A673 (cell line): ENCODE data around the gene P4HTM. TPM values are rescaled to one million over a fixed set of nuclear protein-coding genes. Genes with fewer than 3 reads are reported as not detected.
A peak's percentile ranks its signal among the peaks of the same experiment; 100 is the strongest.
"Not testable (repeated sequence)": the region's sequence is repeated elsewhere in the genome, so short reads cannot be mapped to it uniquely, and the experiment has no call there.

Source experiments
- BruUV-seq: library from RNA; stranded (reverse); fragments of 400-500 nt; replicated peaks from 2 replicates; lab custom pipeline; 2021; lab: Mats Ljungman, UMichigan
- CTCF ChIA-PET: fragments of 300-600 bp; sonication (Branson Sonifier 250); formaldehyde crosslinking; loops from one replicate; lab custom pipeline; 2022; ENCODE audit warnings: antibody characterized with exemption; lab: Charles Lee
- POLR2A ChIA-PET: fragments of 300-600 bp; sonication (Branson Sonifier 250); formaldehyde crosslinking; loops from one replicate; lab custom pipeline; 2022; ENCODE audit warnings: antibody characterized with exemption; ENCODE audit not compliant: low non-redundant PET; lab: Charles Lee
- DNase-seq: peaks from one replicate; pipeline ENCODE4 v3.0.0-alpha.2; 2015; ENCODE audit warnings: low spot score
- H3K27ac ChIP-seq: fragments of 200-600 bp; sonication (generic); 2 replicates; pipeline ENCODE4 v1.5.1; 2016; ENCODE audit warnings: mixed run types, low read depth, mild to moderate bottlenecking, mixed read lengths, antibody characterized with exemption, low read length; ENCODE audit not compliant: poor library complexity, severe bottlenecking
- H3K27me3 ChIP-seq: fragments of 200-600 bp; sonication (generic); replicated peaks from 2 replicates; pipeline ENCODE4 v1.6.1; 2017; ENCODE audit warnings: mixed run types, low read depth, mild to moderate bottlenecking, mixed read lengths, antibody characterized with exemption, low read length; ENCODE audit not compliant: insufficient read depth, poor library complexity
- H3K36me3 ChIP-seq: fragments of 200-600 bp; sonication (generic); 2 replicates; pipeline ENCODE4 v1.6.1; 2016; ENCODE audit warnings: mixed run types, mild to moderate bottlenecking, mixed read lengths, antibody characterized with exemption, low read length; ENCODE audit not compliant: insufficient read depth, poor library complexity, severe bottlenecking
- H3K4me1 ChIP-seq: fragments of 200-600 bp; sonication (generic); 2 replicates; pipeline ENCODE4 v1.6.1; 2017; ENCODE audit warnings: mixed run types, mild to moderate bottlenecking, mixed read lengths, antibody characterized with exemption, low read length; ENCODE audit not compliant: insufficient read depth, poor library complexity, severe bottlenecking
- H3K4me3 ChIP-seq: fragments of 200-600 bp; sonication (generic); 2 replicates; pipeline ENCODE4 v1.5.1; 2016; ENCODE audit warnings: low read depth, mixed run types, mild to moderate bottlenecking, mixed read lengths, low read length; ENCODE audit not compliant: poor library complexity, severe bottlenecking
- H3K9me3 ChIP-seq: fragments of 200-600 bp; sonication (generic); 2 replicates; pipeline ENCODE4 v1.6.1; 2016; ENCODE audit warnings: mixed run types, low read depth, mild to moderate bottlenecking, mixed read lengths, antibody characterized with exemption, low read length; ENCODE audit not compliant: poor library complexity, severe bottlenecking
- EZH2 ChIP-seq: fragments of 200-600 bp; sonication (generic); IDR thresholded peaks from 2 replicates; pipeline ENCODE4 v1.6.1; 2017; ENCODE audit warnings: borderline replicate concordance, low read depth, mild to moderate bottlenecking, mixed read lengths, antibody characterized with exemption, low read length; ENCODE audit not compliant: poor library complexity, severe bottlenecking
- intact Hi-C: fragments of 100-400 bp; cut with micrococcal nuclease; formaldehyde crosslinking; loops from one replicate; pipeline ENCODE4 v1.10.0; 2022; ENCODE audit not compliant: unreplicated experiment
- total RNA-seq: library from RNA; stranded (reverse); gene quantifications from 2 replicates; pipeline ENCODE4 v1.2.3, GENCODE V29; 2021
- TF ChIP-seq, protein P1 (sequence below): fragments of 300-800, 200-600 bp; sonication (generic); conservative IDR thresholded peaks from 2 replicates; pipeline ENCODE4 v1.5.1; 2017; ENCODE audit warnings: low read depth, mild to moderate bottlenecking, antibody characterized with exemption, low read length, moderate library complexity, mixed read lengths

P4HTM gene
- total RNA-seq, 1 experiment from 2014 or later = 14.9 TPM

DNA sequence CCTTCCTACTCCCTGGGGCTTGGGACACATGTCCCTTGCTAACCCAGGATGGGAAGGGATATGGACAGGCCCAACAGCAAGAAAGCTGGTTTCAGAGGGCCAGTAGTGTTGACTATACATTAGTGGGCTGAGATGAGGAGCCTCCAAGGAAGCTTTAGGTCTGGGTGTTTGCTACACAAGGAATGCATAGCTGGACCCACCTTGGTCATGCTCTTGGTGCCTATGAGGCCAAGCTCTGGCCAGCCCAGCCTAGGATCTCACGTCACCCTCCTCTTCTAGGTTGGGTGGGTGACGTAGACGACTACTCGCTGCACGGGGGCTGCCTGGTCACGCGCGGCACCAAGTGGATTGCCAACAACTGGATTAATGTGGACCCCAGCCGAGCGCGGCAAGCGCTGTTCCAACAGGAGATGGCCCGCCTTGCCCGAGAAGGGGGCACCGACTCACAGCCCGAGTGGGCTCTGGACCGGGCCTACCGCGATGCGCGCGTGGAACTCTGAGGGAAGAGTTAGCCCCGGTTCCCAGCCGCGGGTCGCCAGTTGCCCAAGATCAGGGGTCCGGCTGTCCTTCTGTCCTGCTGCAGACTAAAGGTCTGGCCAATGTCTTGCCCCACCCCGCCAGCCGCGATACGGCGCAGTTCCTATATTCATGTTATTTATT lies 16.5 kb downstream of the P4HTM start:
- Histone ChIP-seq H3K36me3 (no peaks in the 10 kb centered on the region), H3K9me3 (no peaks in the 10 kb centered on the region), H3K27me3 (no peaks in the 10 kb centered on the region), H3K4me1 (no peaks in the 10 kb centered on the region), H3K27ac (peak overlapping the region; percentile 97), H3K4me3 (peak overlapping the region; percentile 74)
- POLR2A ChIA-PET = interaction anchor here (0.7 to 1.1 kb wide), 2 partner anchors 17 to 19 kb away, joined by 5 to 13 read pairs; partner anchors contain the start of gene P4HTM
- TF ChIP-seq, protein P1, sequence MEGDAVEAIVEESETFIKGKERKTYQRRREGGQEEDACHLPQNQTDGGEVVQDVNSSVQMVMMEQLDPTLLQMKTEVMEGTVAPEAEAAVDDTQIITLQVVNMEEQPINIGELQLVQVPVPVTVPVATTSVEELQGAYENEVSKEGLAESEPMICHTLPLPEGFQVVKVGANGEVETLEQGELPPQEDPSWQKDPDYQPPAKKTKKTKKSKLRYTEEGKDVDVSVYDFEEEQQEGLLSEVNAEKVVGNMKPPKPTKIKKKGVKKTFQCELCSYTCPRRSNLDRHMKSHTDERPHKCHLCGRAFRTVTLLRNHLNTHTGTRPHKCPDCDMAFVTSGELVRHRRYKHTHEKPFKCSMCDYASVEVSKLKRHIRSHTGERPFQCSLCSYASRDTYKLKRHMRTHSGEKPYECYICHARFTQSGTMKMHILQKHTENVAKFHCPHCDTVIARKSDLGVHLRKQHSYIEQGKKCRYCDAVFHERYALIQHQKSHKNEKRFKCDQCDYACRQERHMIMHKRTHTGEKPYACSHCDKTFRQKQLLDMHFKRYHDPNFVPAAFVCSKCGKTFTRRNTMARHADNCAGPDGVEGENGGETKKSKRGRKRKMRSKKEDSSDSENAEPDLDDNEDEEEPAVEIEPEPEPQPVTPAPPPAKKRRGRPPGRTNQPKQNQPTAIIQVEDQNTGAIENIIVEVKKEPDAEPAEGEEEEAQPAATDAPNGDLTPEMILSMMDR = no peak
- TF ChIP-seq EZH2 = no peak
- intact Hi-C loops = no loop called here
- no TSS peak for BruUV-seq
- CTCF ChIA-PET = interaction anchor here (0.5 to 1.9 kb wide), 4 partner anchors 15 to 464 kb away, joined by 4 to 14 read pairs (median 4); partner anchors contain the start of genes DAG1, NDUFAF3 and P4HTM
- no peak for DNase-seq

DNA sequence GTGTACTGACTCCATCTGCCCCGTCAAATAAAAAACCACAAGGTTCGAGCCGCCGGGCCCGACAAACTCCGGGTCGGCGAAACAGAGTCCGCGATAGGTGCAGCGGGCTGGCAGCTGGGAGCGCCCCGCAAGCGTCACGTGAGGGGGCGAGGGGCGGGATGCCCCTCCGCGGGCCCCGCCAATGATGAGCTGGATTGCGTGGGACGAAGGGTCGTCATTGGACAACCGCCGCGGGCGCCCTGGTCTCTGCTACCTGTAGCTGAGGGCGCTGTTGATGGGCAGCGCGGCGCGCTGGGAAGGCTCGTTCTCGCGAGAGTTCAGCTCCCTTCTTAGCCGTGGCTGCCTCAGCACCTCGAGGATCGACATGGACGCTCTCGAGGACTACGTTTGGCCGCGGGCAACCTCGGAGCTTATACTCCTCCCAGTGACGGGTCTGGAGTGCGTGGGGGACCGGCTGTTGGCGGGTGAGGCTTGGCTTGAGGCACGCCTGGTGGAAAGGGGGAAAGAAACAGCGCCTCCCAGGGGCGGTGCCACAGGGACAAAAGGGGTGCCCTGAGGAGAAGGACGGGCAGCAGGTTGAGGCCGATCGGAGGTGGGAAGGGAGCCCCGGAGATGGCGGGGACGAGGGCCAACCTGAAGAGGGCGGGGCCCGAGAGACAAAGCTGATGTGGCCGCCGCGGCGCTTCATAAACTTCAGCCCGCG lies 17.2 kb downstream of the P4HTM start, which contains the start of gene WDR6:
WDR6 (plus strand) TSS at position 324 of the 703 bp plus-strand sequence; CDS start at position 365, 41 bp downstream.
- ChIA-PET POLR2A (interaction anchor here (0.7 to 1.1 kb wide), 2 partner anchors 18 to 19 kb away, joined by 5 to 13 read pairs; partner anchors contain the start of gene P4HTM), CTCF (interaction anchor here (0.5 to 1.9 kb wide), 6 partner anchors 14 to 606 kb away, joined by 3 to 14 read pairs (median 4); partner anchors contain the start of genes DAG1, NDUFAF3 and P4HTM)
- Histone ChIP-seq H3K9me3 (no peaks in the 10 kb centered on the region), H3K27ac (peak within 1 kb of the TSS; percentile 97), H3K27me3 (no peaks in the 10 kb centered on the region), H3K4me3 (peak within 1 kb of the TSS; percentile 74), H3K4me1 (no peaks in the 10 kb centered on the region), H3K36me3 (no peaks in the 10 kb centered on the region)
- DNase-seq = peak; percentile 92
- no peak for TF ChIP-seq EZH2
- TF ChIP-seq, protein P1 = peak; percentile 46
- BruUV-seq = no TSS peak
- intact Hi-C loops = no loop called here

DNA sequence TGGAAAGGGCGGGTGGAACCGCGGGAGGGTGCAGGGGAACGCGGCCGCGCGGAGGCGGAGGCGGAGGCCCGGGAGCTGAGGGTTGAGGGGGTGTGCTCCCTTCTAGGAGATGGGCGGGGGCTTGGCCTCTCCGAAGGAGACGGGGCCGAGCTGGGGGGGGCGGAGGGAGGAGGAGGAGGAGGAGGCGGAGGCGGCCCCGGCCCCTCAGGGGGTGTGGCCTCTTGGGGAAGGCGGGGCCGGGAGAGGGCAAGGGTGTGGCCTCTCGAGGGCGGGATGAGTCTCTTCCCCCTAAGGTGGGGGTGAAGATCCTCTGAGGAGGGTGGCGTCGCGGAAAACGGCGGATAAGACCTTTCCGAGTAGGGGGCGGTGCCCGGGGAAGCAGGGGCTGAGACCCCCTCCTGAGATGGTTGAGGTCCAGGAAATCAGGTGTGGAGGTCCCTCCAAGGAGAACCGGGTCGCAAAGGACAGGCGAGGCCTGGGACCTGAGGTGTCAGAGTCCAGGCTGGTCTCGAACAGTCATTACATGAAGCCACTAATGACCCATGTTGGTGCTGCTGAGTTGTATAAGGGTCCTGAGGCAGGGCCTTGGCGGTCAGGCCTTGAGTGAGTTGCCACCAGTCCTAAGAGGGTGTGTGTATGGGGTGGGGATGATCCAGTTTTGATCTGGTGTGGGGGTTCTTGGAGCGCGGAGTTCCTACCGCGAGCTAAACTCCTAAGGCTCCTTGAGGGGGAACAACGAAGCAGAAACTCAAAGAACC lies 17.9 kb downstream of the P4HTM start:
- Histone ChIP-seq H3K4me3 (peak overlapping the region; percentile 74), H3K27me3 (no peaks in the 10 kb centered on the region), H3K4me1 (no peaks in the 10 kb centered on the region), H3K9me3 (no peaks in the 10 kb centered on the region), H3K27ac (peak overlapping the region; percentile 97), H3K36me3 (no peaks in the 10 kb centered on the region)
- BruUV-seq = no TSS peak
- ChIA-PET POLR2A (interaction anchor here (1.1 kb wide), 1 partner anchor 20 kb away, joined by 13 read pairs; no protein-coding TSS in a partner anchor), CTCF (interaction anchor here (0.6 to 1.9 kb wide), 5 partner anchors 13 to 607 kb away, joined by 3 to 14 read pairs (median 4); partner anchors contain the start of genes NDUFAF3 and P4HTM)
- DNase-seq = peak; percentile 87
- TF ChIP-seq, protein P1 = no peak
- no peak for TF ChIP-seq EZH2
- intact Hi-C loops = no loop called here

DNA sequence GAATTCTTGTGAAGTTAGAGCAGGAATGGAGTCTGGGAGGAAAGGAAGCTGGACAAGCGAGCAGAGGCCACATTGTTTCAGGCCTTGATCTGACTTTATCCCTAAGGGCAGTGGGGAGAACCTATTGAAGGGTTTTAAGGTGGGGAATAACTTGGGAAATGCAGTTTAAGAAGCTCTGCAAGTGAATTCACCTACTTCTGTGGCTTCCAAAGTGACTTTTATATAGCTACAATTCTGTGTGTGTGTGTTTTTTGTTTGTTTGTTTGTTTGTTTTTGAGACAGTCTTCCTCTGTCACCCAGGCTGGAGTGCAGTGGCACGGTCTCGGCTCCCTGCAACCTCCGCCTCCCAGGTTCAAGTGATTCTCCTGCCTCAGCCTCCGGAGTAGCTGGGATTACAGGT lies 18.6 kb downstream of the P4HTM start:
- H3K9me3 ChIP-seq, H3K4me1 ChIP-seq, H3K36me3 ChIP-seq, intact Hi-C loops, H3K27ac ChIP-seq, DNase-seq, H3K27me3 ChIP-seq: not testable (repeated sequence)
- ChIA-PET CTCF (interaction anchor here (1.9 kb wide), 1 partner anchor 21 kb away, joined by 5 read pairs; no protein-coding TSS in a partner anchor), POLR2A (interaction anchor here (0.7 kb wide), 1 partner anchor 1180 kb away, joined by 5 read pairs; no protein-coding TSS in a partner anchor)
- BruUV-seq = TSS peak; percentile 34
- H3K4me3 ChIP-seq = peak overlapping the region; percentile 74
